Measurements from ENCODE around the gene CT55.
"Not testable (repeated sequence)": the region's sequence is repeated elsewhere in the genome, so short reads cannot be mapped to it uniquely, and the experiment has no call there.

The CT55 gene

GRCh38 chrX:135169534-135169933 lies 1.7 kb downstream of the CT55 start:
- not testable (repeated sequence) for H3K4me1 ChIP-seq (ENCODE audit: control insufficient read depth, insufficient read depth, low read length); DNase-seq (ENCODE audit: low read depth, low spot score); H3K27me3 ChIP-seq (ENCODE audit: control insufficient read depth, insufficient read depth, low read length); H3K9me3 ChIP-seq (ENCODE audit: control insufficient read depth, insufficient read depth, low read length); H3K4me3 ChIP-seq (ENCODE audit: low read length); H3K27ac ChIP-seq (ENCODE audit: low read length); H3K36me3 ChIP-seq (ENCODE audit: control insufficient read depth, insufficient read depth, low read length)
- no CpG with 5 or more reads among the region's 3 CpGs for WGBS (ENCODE audit: insufficient coverage, insufficient read length)

DNA sequence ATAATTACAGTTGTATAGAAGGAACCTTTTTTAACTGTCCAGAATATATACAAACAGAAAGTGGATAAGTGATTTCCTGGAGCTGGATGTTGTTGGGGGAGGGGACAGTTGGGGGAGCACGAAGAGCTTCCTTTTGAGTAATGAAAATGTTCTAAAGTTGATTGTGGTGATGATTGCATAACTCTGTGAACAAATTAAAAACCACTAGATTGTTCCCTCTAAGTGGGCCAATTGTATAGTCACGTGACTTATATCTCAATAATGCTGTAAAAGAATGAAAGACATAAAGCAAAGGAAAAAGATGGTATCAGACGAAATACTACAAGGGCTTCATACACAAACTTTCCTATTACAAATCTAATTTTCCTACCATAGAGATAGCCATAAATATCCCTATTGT lies 2.7 kb downstream of the CT55 start:
- Histone ChIP-seq H3K36me3 (ENCODE audit: control insufficient read depth, insufficient read depth, low read length) (no peaks in the 10 kb centered on the region), H3K27ac (ENCODE audit: low read length) (no peak overlapping the region), H3K9me3 (ENCODE audit: control insufficient read depth, insufficient read depth, low read length) (no peaks in the 10 kb centered on the region), H3K4me3 (ENCODE audit: low read length) (no peak overlapping the region), H3K4me1 (ENCODE audit: control insufficient read depth, insufficient read depth, low read length) (no peaks in the 10 kb centered on the region), H3K27me3 (ENCODE audit: control insufficient read depth, insufficient read depth, low read length) (no peaks in the 10 kb centered on the region)
- WGBS (ENCODE audit: insufficient coverage, insufficient read length) = no CpG with 5 or more reads among the region's 3 CpGs
- DNase-seq (ENCODE audit: low read depth, low spot score) = no peak

DNA sequence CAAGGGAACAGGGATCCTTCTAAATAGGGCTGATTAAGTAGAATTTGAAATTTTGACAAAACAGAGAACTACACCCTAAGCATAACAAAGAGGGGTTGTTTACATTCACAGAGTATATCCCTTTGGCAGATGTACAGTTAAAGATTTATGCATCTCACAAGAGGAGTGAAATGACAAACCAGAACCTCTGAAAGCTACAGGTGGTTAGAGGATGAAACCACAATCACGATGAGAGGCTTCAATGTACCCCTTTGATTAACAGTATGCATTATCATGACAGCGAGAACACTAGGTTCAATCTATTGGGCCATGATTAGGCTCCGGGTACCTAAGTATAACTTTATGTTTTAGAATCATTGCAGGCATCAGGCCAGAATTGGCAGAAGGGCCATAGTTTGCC lies 16.5 kb downstream of the CT55 start:
- not testable (repeated sequence) for H3K27me3 ChIP-seq (ENCODE audit: control insufficient read depth, insufficient read depth, low read length); H3K4me3 ChIP-seq (ENCODE audit: low read length); H3K27ac ChIP-seq (ENCODE audit: low read length); H3K36me3 ChIP-seq (ENCODE audit: control insufficient read depth, insufficient read depth, low read length); H3K9me3 ChIP-seq (ENCODE audit: control insufficient read depth, insufficient read depth, low read length); DNase-seq (ENCODE audit: low read depth, low spot score); H3K4me1 ChIP-seq (ENCODE audit: control insufficient read depth, insufficient read depth, low read length)
- no CpG with 5 or more reads among the region's 3 CpGs for WGBS (ENCODE audit: insufficient coverage, insufficient read length)

GRCh38 chrX:135126145-135126544 lies 45.1 kb downstream of the CT55 start:
- H3K36me3 ChIP-seq (ENCODE audit: control insufficient read depth, insufficient read depth, low read length); DNase-seq (ENCODE audit: low read depth, low spot score); H3K4me3 ChIP-seq (ENCODE audit: low read length); H3K27ac ChIP-seq (ENCODE audit: low read length); H3K9me3 ChIP-seq (ENCODE audit: control insufficient read depth, insufficient read depth, low read length); H3K4me1 ChIP-seq (ENCODE audit: control insufficient read depth, insufficient read depth, low read length); H3K27me3 ChIP-seq (ENCODE audit: control insufficient read depth, insufficient read depth, low read length): not testable (repeated sequence)
- WGBS (ENCODE audit: insufficient coverage, insufficient read length) = no CpG with 5 or more reads among the region's 6 CpGs

- WGBS (ENCODE audit: insufficient coverage, insufficient read length) = no CpG with 5 or more reads among the region's 1 CpG
- not testable (repeated sequence) for H3K9me3 ChIP-seq (ENCODE audit: control insufficient read depth, insufficient read depth, low read length); DNase-seq (ENCODE audit: low read depth, low spot score); H3K4me3 ChIP-seq (ENCODE audit: low read length); H3K4me1 ChIP-seq (ENCODE audit: control insufficient read depth, insufficient read depth, low read length); H3K27ac ChIP-seq (ENCODE audit: low read length); H3K27me3 ChIP-seq (ENCODE audit: control insufficient read depth, insufficient read depth, low read length); H3K36me3 ChIP-seq (ENCODE audit: control insufficient read depth, insufficient read depth, low read length)
Observed at GRCh38 chrX:135120056-135120576, 51.1 kb downstream of the CT55 start, which contains the start of gene ETDB. ETDB (minus strand) TSS chrX:135120526; CDS start chrX:135119261, 1,265 bp downstream.

- H3K27ac ChIP-seq (ENCODE audit: low read length); H3K27me3 ChIP-seq (ENCODE audit: control insufficient read depth, insufficient read depth, low read length); H3K4me3 ChIP-seq (ENCODE audit: low read length); H3K36me3 ChIP-seq (ENCODE audit: control insufficient read depth, insufficient read depth, low read length); DNase-seq (ENCODE audit: low read depth, low spot score); H3K9me3 ChIP-seq (ENCODE audit: control insufficient read depth, insufficient read depth, low read length); H3K4me1 ChIP-seq (ENCODE audit: control insufficient read depth, insufficient read depth, low read length): not testable (repeated sequence)
- no CpG with 5 or more reads among the region's 2 CpGs for WGBS (ENCODE audit: insufficient coverage, insufficient read length)
Observed at GRCh38 chrX:135116064-135116463, 55.1 kb downstream of the CT55 start.

DNA sequence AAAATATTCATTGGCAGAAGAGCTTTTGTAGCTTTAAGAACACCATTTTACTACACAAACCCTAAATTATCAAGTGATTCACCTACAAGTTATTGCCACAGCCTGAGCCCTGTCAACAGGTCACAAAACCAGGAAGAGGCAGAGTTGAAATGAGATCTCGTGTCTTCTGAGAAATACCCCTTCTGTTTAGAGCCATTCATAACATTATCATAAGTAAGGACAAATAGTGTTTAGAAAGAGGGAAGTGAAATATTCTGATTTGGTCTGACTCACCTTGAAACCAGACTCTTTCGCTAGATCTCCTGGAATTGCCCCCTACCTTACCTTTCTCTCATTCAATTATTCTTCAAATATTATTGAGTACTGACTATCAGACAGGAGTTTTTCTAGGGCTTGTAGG lies 56.8 kb downstream of the CT55 start:
- no peaks in the 10 kb centered on the region for H3K9me3 ChIP-seq (ENCODE audit: control insufficient read depth, insufficient read depth, low read length)
- H3K27me3 ChIP-seq (ENCODE audit: control insufficient read depth, insufficient read depth, low read length) = no peaks in the 10 kb centered on the region
- H3K36me3 ChIP-seq (ENCODE audit: control insufficient read depth, insufficient read depth, low read length) = no peaks in the 10 kb centered on the region
- WGBS (ENCODE audit: insufficient coverage, insufficient read length) = no CpG with 5 or more reads among the region's 2 CpGs
- H3K4me3 ChIP-seq (ENCODE audit: low read length) = no peak overlapping the region
- no peak for DNase-seq (ENCODE audit: low read depth, low spot score)
- no peak overlapping the region for H3K27ac ChIP-seq (ENCODE audit: low read length)
- no peaks in the 10 kb centered on the region for H3K4me1 ChIP-seq (ENCODE audit: control insufficient read depth, insufficient read depth, low read length)

GRCh38 chrX:135112743-135113142 lies 58.5 kb downstream of the CT55 start:
- Histone ChIP-seq H3K36me3 (ENCODE audit: control insufficient read depth, insufficient read depth, low read length) (no peaks in the 10 kb centered on the region), H3K4me1 (ENCODE audit: control insufficient read depth, insufficient read depth, low read length) (no peaks in the 10 kb centered on the region), H3K9me3 (ENCODE audit: control insufficient read depth, insufficient read depth, low read length) (no peaks in the 10 kb centered on the region), H3K27me3 (ENCODE audit: control insufficient read depth, insufficient read depth, low read length) (no peaks in the 10 kb centered on the region), H3K4me3 (ENCODE audit: low read length) (no peak overlapping the region), H3K27ac (ENCODE audit: low read length) (no peak overlapping the region)
- no peak for DNase-seq (ENCODE audit: low read depth, low spot score)
- WGBS (ENCODE audit: insufficient coverage, insufficient read length) = no CpG with 5 or more reads among the region's 1 CpG

- WGBS (ENCODE audit: insufficient coverage, insufficient read length) = no CpG with 5 or more reads among the region's 5 CpGs
- no peak overlapping the region for H3K4me3 ChIP-seq (ENCODE audit: low read length)
- H3K27me3 ChIP-seq (ENCODE audit: control insufficient read depth, insufficient read depth, low read length) = no peaks in the 10 kb centered on the region
- no peak for DNase-seq (ENCODE audit: low read depth, low spot score)
- H3K9me3 ChIP-seq (ENCODE audit: control insufficient read depth, insufficient read depth, low read length) = no peaks in the 10 kb centered on the region
- H3K27ac ChIP-seq (ENCODE audit: low read length) = no peak overlapping the region
- no peaks in the 10 kb centered on the region for H3K4me1 ChIP-seq (ENCODE audit: control insufficient read depth, insufficient read depth, low read length)
- no peaks in the 10 kb centered on the region for H3K36me3 ChIP-seq (ENCODE audit: control insufficient read depth, insufficient read depth, low read length)
Observed at GRCh38 chrX:135112096-135112729, 59.0 kb downstream of the CT55 start.

GRCh38 chrX:135109554-135109953 lies 61.6 kb downstream of the CT55 start:
- H3K4me1 ChIP-seq (ENCODE audit: control insufficient read depth, insufficient read depth, low read length) = no peaks in the 10 kb centered on the region
- H3K36me3 ChIP-seq (ENCODE audit: control insufficient read depth, insufficient read depth, low read length) = no peaks in the 10 kb centered on the region
- no peak for DNase-seq (ENCODE audit: low read depth, low spot score)
- H3K9me3 ChIP-seq (ENCODE audit: control insufficient read depth, insufficient read depth, low read length) = no peaks in the 10 kb centered on the region
- no peaks in the 10 kb centered on the region for H3K27me3 ChIP-seq (ENCODE audit: control insufficient read depth, insufficient read depth, low read length)
- H3K4me3 ChIP-seq (ENCODE audit: low read length) = no peak overlapping the region
- no peak overlapping the region for H3K27ac ChIP-seq (ENCODE audit: low read length)
- WGBS (ENCODE audit: insufficient coverage, insufficient read length) = no CpG with 5 or more reads among the region's 3 CpGs

Measured in iPS DF 6.9 (cell line).